HepG2 (cell line): Measurements from ENCODE around the gene FSIP1. TPM values are rescaled to one million over a fixed set of nuclear protein-coding genes. Genes with fewer than 3 reads are reported as not detected.

Experiments used
- EEA1 ChIP-seq: sonication (generic); formaldehyde crosslinking; IDR thresholded peaks from 2 replicates; pipeline ENCODE4 v1.5.1; 2020; ENCODE audit warnings: mild to moderate bottlenecking, missing genetic modification reagents, borderline replicate concordance
- EED ChIP-seq: sonication (generic); formaldehyde crosslinking; IDR thresholded peaks from 2 replicates; pipeline ENCODE4 v1.5.0; 2020; ENCODE audit warnings: mild to moderate bottlenecking, missing genetic modification reagents
- MYNN ChIP-seq: sonication (generic); formaldehyde crosslinking; IDR thresholded peaks from 2 replicates; pipeline ENCODE4 v1.4.0; 2020; ENCODE audit warnings: mild to moderate bottlenecking, low read depth, missing genetic modification reagents
- NFYC ChIP-seq: IDR thresholded peaks from 2 replicates; pipeline ENCODE4 v1.6.1; 2016; ENCODE audit warnings: missing genetic modification reagents, missing compliant biosample characterization
- PLRG1 ChIP-seq: fragments of 450-650 bp; conservative IDR thresholded peaks from 2 replicates; pipeline ENCODE4 v1.6.1; 2016
- TARDBP ChIP-seq: sonication (generic); formaldehyde crosslinking; IDR thresholded peaks from 2 replicates; pipeline ENCODE4 v1.8.0; 2022; ENCODE audit warnings: mild to moderate bottlenecking, missing genetic modification reagents
- ZC3H13 ChIP-seq: sonication (generic); formaldehyde crosslinking; IDR thresholded peaks from 2 replicates; pipeline ENCODE4 v1.8.1; 2023; ENCODE audit warnings: mild to moderate bottlenecking, missing genetic modification reagents, moderate library complexity
- ZNF577 ChIP-seq: sonication (generic); formaldehyde crosslinking; IDR thresholded peaks from 2 replicates; pipeline ENCODE4 v1.4.0; 2020; ENCODE audit warnings: mild to moderate bottlenecking, low read depth, missing genetic modification reagents, borderline replicate concordance
- ZNF780A ChIP-seq: sonication (generic); formaldehyde crosslinking; IDR thresholded peaks from 2 replicates; pipeline ENCODE4 v1.8.0; 2022; ENCODE audit warnings: mild to moderate bottlenecking, missing genetic modification reagents, moderate library complexity
- polyA plus RNA-seq, 8 experiments: library from polyadenylated mRNA; depleted of rRNA in 3 of 8; stranded (reverse) in 7 of 8; unstranded in 1 of 8; fragments of >200 nt; fragmentation: Illumina TruSeq in 4 of 8; extraction: Trizol in 4 of 8; gene quantifications; 2 replicates each; pipeline versions ENCODE4 v1.2.1 to v1.2.3, GENCODE V29; 2011 to 2016; ENCODE audit warnings: low read depth in 4 of 8, missing spikeins in 1 of 8, mixed read lengths in 1 of 8; ENCODE audit not compliant: insufficient read depth in 1 of 8
- total RNA-seq, 5 experiments: library from RNA; depleted of rRNA; stranded (reverse); fragments of >200 nt; fragmentation: Illumina TruSeq; extraction: Trizol; gene quantifications; 2 replicates each; pipeline ENCODE4 v1.2.3, GENCODE V29; 2016; ENCODE audit warnings: low read depth in 1 of 5
- TF ChIP-seq, protein P1 (sequence below): sonication (generic); formaldehyde crosslinking; IDR thresholded peaks from 2 replicates; pipeline ENCODE4 v1.9.0; 2021; ENCODE audit warnings: missing genetic modification reagents, borderline replicate concordance
- TF ChIP-seq, protein P2 (sequence below): sonication (generic); formaldehyde crosslinking; IDR thresholded peaks from 2 replicates; pipeline ENCODE4 v1.4.0; 2020; ENCODE audit warnings: missing genetic modification reagents
- TF ChIP-seq, protein P3 (sequence below): sonication (generic); formaldehyde crosslinking; IDR thresholded peaks from 2 replicates; pipeline ENCODE4 v1.4.0; 2020; ENCODE audit warnings: low read depth, mild to moderate bottlenecking, missing genetic modification reagents
- TF ChIP-seq, protein P4 (sequence below): sonication (generic); formaldehyde crosslinking; IDR thresholded peaks from 2 replicates; pipeline ENCODE4 v1.5.0; 2020; ENCODE audit warnings: missing genetic modification reagents
- TF ChIP-seq, protein P5 (sequence below): sonication (generic); formaldehyde crosslinking; IDR thresholded peaks from 2 replicates; pipeline ENCODE4 v1.4.0; 2020; ENCODE audit warnings: missing genetic modification reagents, borderline replicate concordance
- TF ChIP-seq, protein P6 (sequence below): sonication (generic); formaldehyde crosslinking; IDR thresholded peaks from 2 replicates; pipeline ENCODE4 v1.5.0; 2020; ENCODE audit warnings: mild to moderate bottlenecking, low read depth, missing genetic modification reagents, borderline replicate concordance

FSIP1 gene
- total and polyA plus RNA-seq, 2 of the 13 experiments (the other 11 are each of a cell fraction or from before 2014, with no cell fraction given) = 0.18 TPM; not detected in 1

DNA sequence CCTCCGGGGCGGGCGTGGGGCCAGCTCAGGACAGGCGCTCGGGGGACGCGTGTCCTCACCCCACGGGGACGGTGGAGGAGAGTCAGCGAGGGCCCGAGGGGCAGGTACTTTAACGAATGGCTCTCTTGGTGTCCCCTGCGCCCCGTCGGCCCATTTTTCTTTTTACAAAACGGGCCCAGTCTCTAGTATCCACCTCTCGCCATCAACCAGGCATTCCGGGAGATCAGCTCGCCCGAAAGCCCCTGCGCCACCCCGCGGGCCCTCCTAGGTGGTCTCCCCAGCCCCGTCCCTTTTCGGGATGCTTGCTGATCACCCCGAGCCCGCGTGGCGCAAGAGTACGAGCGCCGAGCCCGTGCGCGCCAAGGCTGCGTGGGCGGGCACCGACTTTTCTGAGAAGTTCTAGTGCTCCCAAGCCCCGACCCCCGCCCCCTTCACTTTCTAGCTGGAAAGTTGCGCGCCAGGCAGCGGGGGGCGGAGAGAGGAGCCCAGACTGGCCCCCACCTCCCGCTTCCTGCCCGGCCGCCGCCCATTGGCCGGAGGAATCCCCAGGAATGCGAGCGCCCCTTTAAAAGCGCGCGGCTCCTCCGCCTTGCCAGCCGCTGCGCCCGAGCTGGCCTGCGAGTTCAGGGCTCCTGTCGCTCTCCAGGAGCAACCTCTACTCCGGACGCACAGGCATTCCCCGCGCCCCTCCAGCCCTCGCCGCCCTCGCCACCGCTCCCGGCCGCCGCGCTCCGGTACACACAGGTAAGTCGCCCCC lies 202.0 kb downstream of the FSIP1 start, which contains the start of gene THBS1 (continued):
- TF ChIP-seq, protein P1, sequence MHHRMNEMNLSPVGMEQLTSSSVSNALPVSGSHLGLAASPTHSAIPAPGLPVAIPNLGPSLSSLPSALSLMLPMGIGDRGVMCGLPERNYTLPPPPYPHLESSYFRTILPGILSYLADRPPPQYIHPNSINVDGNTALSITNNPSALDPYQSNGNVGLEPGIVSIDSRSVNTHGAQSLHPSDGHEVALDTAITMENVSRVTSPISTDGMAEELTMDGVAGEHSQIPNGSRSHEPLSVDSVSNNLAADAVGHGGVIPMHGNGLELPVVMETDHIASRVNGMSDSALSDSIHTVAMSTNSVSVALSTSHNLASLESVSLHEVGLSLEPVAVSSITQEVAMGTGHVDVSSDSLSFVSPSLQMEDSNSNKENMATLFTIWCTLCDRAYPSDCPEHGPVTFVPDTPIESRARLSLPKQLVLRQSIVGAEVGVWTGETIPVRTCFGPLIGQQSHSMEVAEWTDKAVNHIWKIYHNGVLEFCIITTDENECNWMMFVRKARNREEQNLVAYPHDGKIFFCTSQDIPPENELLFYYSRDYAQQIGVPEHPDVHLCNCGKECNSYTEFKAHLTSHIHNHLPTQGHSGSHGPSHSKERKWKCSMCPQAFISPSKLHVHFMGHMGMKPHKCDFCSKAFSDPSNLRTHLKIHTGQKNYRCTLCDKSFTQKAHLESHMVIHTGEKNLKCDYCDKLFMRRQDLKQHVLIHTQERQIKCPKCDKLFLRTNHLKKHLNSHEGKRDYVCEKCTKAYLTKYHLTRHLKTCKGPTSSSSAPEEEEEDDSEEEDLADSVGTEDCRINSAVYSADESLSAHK = no peak
- 0 out of 2 replicates have a peak, but pooled peaks have one; percentile 31 for TF ChIP-seq EED (CRISPR knock-in tag)
- TF ChIP-seq MYNN = 0 out of 2 replicates have a peak, but pooled peaks have one; percentile 22
- TF ChIP-seq, protein P2, sequence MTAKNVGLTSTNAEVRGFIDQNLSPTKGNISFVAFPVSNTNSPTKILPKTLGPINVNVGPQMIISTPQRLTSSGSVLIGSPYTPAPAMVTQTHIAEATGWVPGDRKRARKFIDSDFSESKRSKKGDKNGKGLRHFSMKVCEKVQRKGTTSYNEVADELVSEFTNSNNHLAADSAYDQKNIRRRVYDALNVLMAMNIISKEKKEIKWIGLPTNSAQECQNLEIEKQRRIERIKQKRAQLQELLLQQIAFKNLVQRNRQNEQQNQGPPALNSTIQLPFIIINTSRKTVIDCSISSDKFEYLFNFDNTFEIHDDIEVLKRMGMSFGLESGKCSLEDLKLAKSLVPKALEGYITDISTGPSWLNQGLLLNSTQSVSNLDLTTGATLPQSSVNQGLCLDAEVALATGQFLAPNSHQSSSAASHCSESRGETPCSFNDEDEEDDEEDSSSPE = no peak
- peak; percentile 38; the same call in 1 of the 2 replicates for TF ChIP-seq TARDBP (CRISPR knock-in tag)
- TF ChIP-seq ZNF577 = no peak
- TF ChIP-seq ZC3H13 (CRISPR knock-in tag) = peak; percentile 25; the same call in 1 of the 2 replicates
- TF ChIP-seq, protein P3, sequence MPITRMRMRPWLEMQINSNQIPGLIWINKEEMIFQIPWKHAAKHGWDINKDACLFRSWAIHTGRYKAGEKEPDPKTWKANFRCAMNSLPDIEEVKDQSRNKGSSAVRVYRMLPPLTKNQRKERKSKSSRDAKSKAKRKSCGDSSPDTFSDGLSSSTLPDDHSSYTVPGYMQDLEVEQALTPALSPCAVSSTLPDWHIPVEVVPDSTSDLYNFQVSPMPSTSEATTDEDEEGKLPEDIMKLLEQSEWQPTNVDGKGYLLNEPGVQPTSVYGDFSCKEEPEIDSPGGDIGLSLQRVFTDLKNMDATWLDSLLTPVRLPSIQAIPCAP (CRISPR knock-in tag) = no peak
- TF ChIP-seq, protein P4, sequence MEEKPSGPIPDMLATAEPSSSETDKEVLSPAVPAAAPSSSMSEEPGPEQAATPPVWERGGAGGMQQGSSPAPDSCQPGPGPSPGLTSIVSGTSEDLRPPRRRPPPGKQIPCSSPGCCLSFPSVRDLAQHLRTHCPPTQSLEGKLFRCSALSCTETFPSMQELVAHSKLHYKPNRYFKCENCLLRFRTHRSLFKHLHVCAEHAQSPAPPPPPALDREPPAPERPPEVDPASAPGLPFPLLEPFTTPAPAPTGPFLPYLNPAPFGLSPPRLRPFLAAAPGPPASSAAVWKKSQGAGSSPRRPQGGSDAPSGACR = peak; percentile 23; the same call in 1 of the 2 replicates
- no peak for TF ChIP-seq ZNF780A (CRISPR knock-in tag)
- no peak for TF ChIP-seq EEA1
- TF ChIP-seq, protein P5, sequence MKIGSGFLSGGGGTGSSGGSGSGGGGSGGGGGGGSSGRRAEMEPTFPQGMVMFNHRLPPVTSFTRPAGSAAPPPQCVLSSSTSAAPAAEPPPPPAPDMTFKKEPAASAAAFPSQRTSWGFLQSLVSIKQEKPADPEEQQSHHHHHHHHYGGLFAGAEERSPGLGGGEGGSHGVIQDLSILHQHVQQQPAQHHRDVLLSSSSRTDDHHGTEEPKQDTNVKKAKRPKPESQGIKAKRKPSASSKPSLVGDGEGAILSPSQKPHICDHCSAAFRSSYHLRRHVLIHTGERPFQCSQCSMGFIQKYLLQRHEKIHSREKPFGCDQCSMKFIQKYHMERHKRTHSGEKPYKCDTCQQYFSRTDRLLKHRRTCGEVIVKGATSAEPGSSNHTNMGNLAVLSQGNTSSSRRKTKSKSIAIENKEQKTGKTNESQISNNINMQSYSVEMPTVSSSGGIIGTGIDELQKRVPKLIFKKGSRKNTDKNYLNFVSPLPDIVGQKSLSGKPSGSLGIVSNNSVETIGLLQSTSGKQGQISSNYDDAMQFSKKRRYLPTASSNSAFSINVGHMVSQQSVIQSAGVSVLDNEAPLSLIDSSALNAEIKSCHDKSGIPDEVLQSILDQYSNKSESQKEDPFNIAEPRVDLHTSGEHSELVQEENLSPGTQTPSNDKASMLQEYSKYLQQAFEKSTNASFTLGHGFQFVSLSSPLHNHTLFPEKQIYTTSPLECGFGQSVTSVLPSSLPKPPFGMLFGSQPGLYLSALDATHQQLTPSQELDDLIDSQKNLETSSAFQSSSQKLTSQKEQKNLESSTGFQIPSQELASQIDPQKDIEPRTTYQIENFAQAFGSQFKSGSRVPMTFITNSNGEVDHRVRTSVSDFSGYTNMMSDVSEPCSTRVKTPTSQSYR = no peak
- TF ChIP-seq, protein P6, sequence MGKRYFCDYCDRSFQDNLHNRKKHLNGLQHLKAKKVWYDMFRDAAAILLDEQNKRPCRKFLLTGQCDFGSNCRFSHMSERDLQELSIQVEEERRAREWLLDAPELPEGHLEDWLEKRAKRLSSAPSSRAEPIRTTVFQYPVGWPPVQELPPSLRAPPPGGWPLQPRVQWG (CRISPR knock-in tag) = no peak
- peak; percentile 80 for TF ChIP-seq NFYC
- no peak for TF ChIP-seq PLRG1
